SK-N-MC (cell line): ENCODE measurements around the gene CDC45.

Experiments used
- EZH2 ChIP-seq: fragments of 200-600 bp; sonication (generic); IDR thresholded peaks from one replicate; pipeline ENCODE4 v1.6.1; 2017; ENCODE audit warnings: antibody characterized with exemption
- POLR2AphosphoS5 ChIP-seq: IDR thresholded peaks from 2 replicates; pipeline ENCODE4 v1.6.1; 2012; ENCODE audit warnings: mild to moderate bottlenecking, low read depth, low read length, borderline replicate concordance

GRCh38 chr22:19553201-19553600, 73.5 kb downstream of the CDC45 start:
- no peak for TF ChIP-seq EZH2
- TF ChIP-seq POLR2AphosphoS5: no peak
